GM23338 (cell line): ENCODE measurements around the gene TSPAN1. TPM values are rescaled to one million over a fixed set of nuclear protein-coding genes. Genes with fewer than 3 reads are reported as not detected.
A peak's percentile ranks its signal among the peaks of the same experiment; 100 is the strongest.

Experiments
- ATAC-seq: fragments of 200-7000 bp; cut with Tn5 transposase; 3 replicates; pipeline ENCODE4 v1.9.1; 2020
- DNase-seq: peaks from one replicate; pipeline ENCODE4 v3.0.0-alpha.2; 2015; ENCODE audit warnings: low spot score
- H2AFZ ChIP-seq: fragments of 200-600 bp; sonication (generic); 2 replicates; pipeline ENCODE4 v1.8.0; 2016; ENCODE audit warnings: antibody characterized with exemption, mild to moderate bottlenecking, moderate library complexity
- H3F3A ChIP-seq: fragments of 200-600 bp; sonication (generic); replicated peaks from 2 replicates; pipeline ENCODE4 v1.8.0; 2017; ENCODE audit warnings: antibody characterized with exemption, mixed run types, low read depth
- H3K27ac ChIP-seq: fragments of 200-600 bp; sonication (generic); 2 replicates; pipeline ENCODE4 v1.6.1; 2016; ENCODE audit warnings: low read depth
- H3K27me3 ChIP-seq: fragments of 200-600 bp; sonication (generic); 2 replicates; pipeline ENCODE4 v1.8.0; 2016; ENCODE audit warnings: mild to moderate bottlenecking, mixed run types, moderate library complexity; ENCODE audit not compliant: insufficient read depth
- H3K36me3 ChIP-seq: fragments of 200-600 bp; sonication (generic); 2 replicates; pipeline ENCODE4 v1.8.0; 2016; ENCODE audit warnings: mild to moderate bottlenecking; ENCODE audit not compliant: insufficient read depth
- H3K4me1 ChIP-seq: fragments of 200-600 bp; sonication (generic); 2 replicates; pipeline ENCODE4 v1.8.0; 2016; ENCODE audit warnings: mild to moderate bottlenecking, moderate library complexity; ENCODE audit not compliant: insufficient read depth
- H3K4me2 ChIP-seq: fragments of 200-600 bp; sonication (generic); 2 replicates; pipeline ENCODE4 v1.7.1; 2017; ENCODE audit warnings: mixed run types
- H3K4me3 ChIP-seq: fragments of 200-600 bp; sonication (generic); 2 replicates; pipeline ENCODE4 v1.6.1; 2016; ENCODE audit warnings: mixed run types
- H3K79me2 ChIP-seq: fragments of 200-600 bp; sonication (generic); replicated peaks from 2 replicates; pipeline ENCODE4 v1.8.0; 2017; ENCODE audit warnings: mild to moderate bottlenecking; ENCODE audit not compliant: insufficient read depth
- H3K9me2 ChIP-seq: fragments of 200-600 bp; sonication (generic); 2 replicates; pipeline ENCODE4 v1.8.0; 2017; ENCODE audit not compliant: insufficient read depth
- H4K20me1 ChIP-seq: fragments of 200-600 bp; sonication (generic); replicated peaks from 2 replicates; pipeline ENCODE4 v1.8.0; 2017; ENCODE audit warnings: mild to moderate bottlenecking; ENCODE audit not compliant: insufficient read depth
- H3K27ac Mint-ChIP-seq: 2 replicates; pipeline ENCODE4 v1.8.0; 2020; ENCODE audit warnings: inconsistent platforms, mild to moderate bottlenecking, moderate library complexity, mixed read lengths
- H3K27me3 Mint-ChIP-seq: 3 replicates; pipeline ENCODE4 v1.8.0; 2022; ENCODE audit warnings: low read depth, mild to moderate bottlenecking, moderate library complexity, mixed read lengths, inconsistent platforms; ENCODE audit not compliant: insufficient read depth, poor library complexity
- H3K36me3 Mint-ChIP-seq: 3 replicates; pipeline ENCODE4 v1.8.0; 2021; ENCODE audit warnings: low read depth, mild to moderate bottlenecking, inconsistent platforms, moderate library complexity, mixed read lengths
- H3K4me1 Mint-ChIP-seq: 3 replicates; pipeline ENCODE4 v1.8.0; 2020; ENCODE audit warnings: mild to moderate bottlenecking, inconsistent platforms, mixed read lengths
- H3K4me3 Mint-ChIP-seq: 3 replicates; pipeline ENCODE4 v1.8.0; 2021; ENCODE audit warnings: moderate library complexity, mild to moderate bottlenecking, inconsistent platforms, mixed read lengths
- H3K9me3 Mint-ChIP-seq: 3 replicates; pipeline ENCODE4 v1.8.0; 2020; ENCODE audit warnings: moderate library complexity, mild to moderate bottlenecking, inconsistent platforms, mixed read lengths
- CREB1 ChIP-seq: fragments of 250-450 bp; sonication (Bioruptor Pico); IDR thresholded peaks from 2 replicates; pipeline ENCODE4 v1.5.0; 2020; ENCODE audit warnings: low read depth, mild to moderate bottlenecking, moderate library complexity
- EZH2 ChIP-seq: fragments of 200-600 bp; sonication (generic); IDR thresholded peaks from one replicate; pipeline ENCODE4 v1.8.0; 2017; ENCODE audit warnings: antibody characterized with exemption, mild to moderate bottlenecking, low read depth; ENCODE audit not compliant: unreplicated experiment
- EZH2phosphoT487 ChIP-seq: fragments of 200-600 bp; sonication (generic); IDR thresholded peaks from one replicate; pipeline ENCODE4 v1.8.1; 2018; ENCODE audit warnings: antibody characterized with exemption; ENCODE audit not compliant: unreplicated experiment
- NANOG ChIP-seq: IDR thresholded peaks from 2 replicates; pipeline ENCODE4 v1.6.1; 2016; ENCODE audit warnings: antibody characterized with exemption, borderline replicate concordance
- STAT1 ChIP-seq: IDR thresholded peaks from one replicate; pipeline ENCODE4 v1.6.1; 2016; ENCODE audit warnings: antibody characterized with exemption; ENCODE audit not compliant: unreplicated experiment
- ZNF114 ChIP-seq: fragments of 250-450 bp; sonication (Bioruptor Pico); IDR thresholded peaks from 2 replicates; pipeline ENCODE4 v1.5.0; 2020; ENCODE audit warnings: mild to moderate bottlenecking, moderate library complexity
- ZNF331 ChIP-seq: fragments of 250-450 bp; sonication (Bioruptor Pico); IDR thresholded peaks from 2 replicates; pipeline ENCODE4 v1.5.0; 2020; ENCODE audit warnings: low read depth, mild to moderate bottlenecking, moderate library complexity
- polyA plus RNA-seq: library from polyadenylated mRNA; unstranded; fragments of >200 nt; fragmentation: Nextera tagmentation; extraction: Ambion mirVana; gene quantifications from 2 replicates; pipeline ENCODE4 v1.2.1, GENCODE V29; 2016
- total RNA-seq: library from RNA; depleted of rRNA; stranded (reverse); fragments of >200 nt; shearing (Covaris generic); gene quantifications from 2 replicates; pipeline ENCODE4 v1.2.3, GENCODE V29; 2014
- TF ChIP-seq, protein P1 (sequence below), 2 experiments: fragments of 200-600 bp in 1 of 2; sonication (generic) in 1 of 2; conservative IDR thresholded peaks; 2 replicates each; pipeline versions ENCODE4 v1.5.1 to v1.6.1; 2016 to 2017; ENCODE audit warnings: antibody characterized with exemption in 2 of 2, low read depth in 2 of 2, mild to moderate bottlenecking in 2 of 2, moderate library complexity in 1 of 2
- TF ChIP-seq, protein P2 (sequence below): IDR thresholded peaks from one replicate; pipeline ENCODE4 v1.6.1; 2018; ENCODE audit warnings: antibody characterized with exemption; ENCODE audit not compliant: unreplicated experiment
- TF ChIP-seq, protein P3 (sequence below): IDR thresholded peaks from 2 replicates; pipeline ENCODE4 v1.6.1; 2016; ENCODE audit warnings: antibody characterized with exemption

TSPAN1 gene
- total and polyA plus RNA-seq, 2 experiments from 2014 or later = not detected

- H3K9me3 Mint-ChIP-seq = no peaks in the 10 kb centered on the region
- Histone ChIP-seq H2AFZ (peak overlapping the region; percentile 8; the same call in 1 of the 2 replicates), H3F3A (no peaks in the 10 kb centered on the region), H3K4me1 (no peaks in the 10 kb centered on the region; the same call in none of the 2 replicates), H3K4me2 (no peak overlapping the region), H3K27ac (no peak overlapping the region), H3K79me2 (no peaks in the 10 kb centered on the region), H3K9me2 (0 out of 2 replicates have a peak, but pooled peaks cover 3% of the 10 kb centered on the region), H3K36me3 (no peaks in the 10 kb centered on the region), H3K4me3 (no peak overlapping the region), H3K27me3 (no peaks in the 10 kb centered on the region), H4K20me1 (no peaks in the 10 kb centered on the region)
- H3K4me3 Mint-ChIP-seq = no peak overlapping the region
- no peak overlapping the region for H3K27ac Mint-ChIP-seq
- DNase-seq (no peak), ATAC-seq (no peak; the same call in 1 of the 3 replicates)
- H3K4me1 Mint-ChIP-seq = peaks cover 7% of the 10 kb centered on the region
- no peaks in the 10 kb centered on the region for H3K36me3 Mint-ChIP-seq
- H3K27me3 Mint-ChIP-seq = peaks cover 6% of the 10 kb centered on the region
- TF ChIP-seq, protein P1, sequence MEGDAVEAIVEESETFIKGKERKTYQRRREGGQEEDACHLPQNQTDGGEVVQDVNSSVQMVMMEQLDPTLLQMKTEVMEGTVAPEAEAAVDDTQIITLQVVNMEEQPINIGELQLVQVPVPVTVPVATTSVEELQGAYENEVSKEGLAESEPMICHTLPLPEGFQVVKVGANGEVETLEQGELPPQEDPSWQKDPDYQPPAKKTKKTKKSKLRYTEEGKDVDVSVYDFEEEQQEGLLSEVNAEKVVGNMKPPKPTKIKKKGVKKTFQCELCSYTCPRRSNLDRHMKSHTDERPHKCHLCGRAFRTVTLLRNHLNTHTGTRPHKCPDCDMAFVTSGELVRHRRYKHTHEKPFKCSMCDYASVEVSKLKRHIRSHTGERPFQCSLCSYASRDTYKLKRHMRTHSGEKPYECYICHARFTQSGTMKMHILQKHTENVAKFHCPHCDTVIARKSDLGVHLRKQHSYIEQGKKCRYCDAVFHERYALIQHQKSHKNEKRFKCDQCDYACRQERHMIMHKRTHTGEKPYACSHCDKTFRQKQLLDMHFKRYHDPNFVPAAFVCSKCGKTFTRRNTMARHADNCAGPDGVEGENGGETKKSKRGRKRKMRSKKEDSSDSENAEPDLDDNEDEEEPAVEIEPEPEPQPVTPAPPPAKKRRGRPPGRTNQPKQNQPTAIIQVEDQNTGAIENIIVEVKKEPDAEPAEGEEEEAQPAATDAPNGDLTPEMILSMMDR (conservative IDR thresholded peaks at IDR 0.05; ENCODE audit: low read depth in 2 of 2) = no peak
- TF ChIP-seq ZNF114 (CRISPR knock-in tag) (no peak), EZH2phosphoT487 (no peak), CREB1 (no peak)
- TF ChIP-seq, protein P2, sequence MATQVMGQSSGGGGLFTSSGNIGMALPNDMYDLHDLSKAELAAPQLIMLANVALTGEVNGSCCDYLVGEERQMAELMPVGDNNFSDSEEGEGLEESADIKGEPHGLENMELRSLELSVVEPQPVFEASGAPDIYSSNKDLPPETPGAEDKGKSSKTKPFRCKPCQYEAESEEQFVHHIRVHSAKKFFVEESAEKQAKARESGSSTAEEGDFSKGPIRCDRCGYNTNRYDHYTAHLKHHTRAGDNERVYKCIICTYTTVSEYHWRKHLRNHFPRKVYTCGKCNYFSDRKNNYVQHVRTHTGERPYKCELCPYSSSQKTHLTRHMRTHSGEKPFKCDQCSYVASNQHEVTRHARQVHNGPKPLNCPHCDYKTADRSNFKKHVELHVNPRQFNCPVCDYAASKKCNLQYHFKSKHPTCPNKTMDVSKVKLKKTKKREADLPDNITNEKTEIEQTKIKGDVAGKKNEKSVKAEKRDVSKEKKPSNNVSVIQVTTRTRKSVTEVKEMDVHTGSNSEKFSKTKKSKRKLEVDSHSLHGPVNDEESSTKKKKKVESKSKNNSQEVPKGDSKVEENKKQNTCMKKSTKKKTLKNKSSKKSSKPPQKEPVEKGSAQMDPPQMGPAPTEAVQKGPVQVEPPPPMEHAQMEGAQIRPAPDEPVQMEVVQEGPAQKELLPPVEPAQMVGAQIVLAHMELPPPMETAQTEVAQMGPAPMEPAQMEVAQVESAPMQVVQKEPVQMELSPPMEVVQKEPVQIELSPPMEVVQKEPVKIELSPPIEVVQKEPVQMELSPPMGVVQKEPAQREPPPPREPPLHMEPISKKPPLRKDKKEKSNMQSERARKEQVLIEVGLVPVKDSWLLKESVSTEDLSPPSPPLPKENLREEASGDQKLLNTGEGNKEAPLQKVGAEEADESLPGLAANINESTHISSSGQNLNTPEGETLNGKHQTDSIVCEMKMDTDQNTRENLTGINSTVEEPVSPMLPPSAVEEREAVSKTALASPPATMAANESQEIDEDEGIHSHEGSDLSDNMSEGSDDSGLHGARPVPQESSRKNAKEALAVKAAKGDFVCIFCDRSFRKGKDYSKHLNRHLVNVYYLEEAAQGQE = no peak
Observed at GRCh38 chr1:46148318-46148717, 26.6 kb upstream of the TSPAN1 start.

DNA sequence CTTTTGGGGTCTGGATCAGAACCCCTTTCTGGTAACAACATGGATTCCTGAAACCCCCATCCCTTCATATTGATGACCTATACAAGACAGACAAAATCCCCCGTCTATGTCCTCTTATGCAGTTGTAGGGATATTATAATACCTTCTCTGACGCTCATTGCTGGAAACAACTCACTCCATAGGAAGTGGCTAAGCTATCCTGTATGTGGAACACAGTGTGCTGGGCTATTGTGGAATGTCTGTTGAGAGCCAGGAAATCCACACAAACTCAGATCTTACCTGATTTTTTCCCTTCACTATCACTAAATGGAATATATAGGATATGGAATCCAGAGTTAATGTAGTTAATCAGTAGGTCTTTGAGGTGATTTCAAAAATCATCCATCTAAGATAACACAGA lies 24.8 kb upstream of the TSPAN1 start:
- no peaks in the 10 kb centered on the region for H3F3A ChIP-seq
- H3K79me2 ChIP-seq = no peaks in the 10 kb centered on the region
- peaks cover 6% of the 10 kb centered on the region for H3K27me3 Mint-ChIP-seq
- H3K4me1 ChIP-seq = no peaks in the 10 kb centered on the region; the same call in none of the 2 replicates
- no peaks in the 10 kb centered on the region for H3K36me3 Mint-ChIP-seq
- H3K36me3 ChIP-seq = no peaks in the 10 kb centered on the region
- ATAC-seq (no peak), DNase-seq (no peak)
- no peak overlapping the region for H2AFZ ChIP-seq
- no peaks in the 10 kb centered on the region for H4K20me1 ChIP-seq
- H3K4me2 ChIP-seq = no peak overlapping the region
- TF ChIP-seq, protein P1 (conservative IDR thresholded peaks at IDR 0.05; ENCODE audit: low read depth in 2 of 2) = no peak
- no peak for TF ChIP-seq EZH2
- TF ChIP-seq EZH2phosphoT487 = no peak
- no peak for TF ChIP-seq CREB1
- no peak for TF ChIP-seq ZNF331 (CRISPR knock-in tag)
- TF ChIP-seq STAT1 = no peak
- TF ChIP-seq ZNF114 (CRISPR knock-in tag) = no peak
- TF ChIP-seq, protein P3, sequence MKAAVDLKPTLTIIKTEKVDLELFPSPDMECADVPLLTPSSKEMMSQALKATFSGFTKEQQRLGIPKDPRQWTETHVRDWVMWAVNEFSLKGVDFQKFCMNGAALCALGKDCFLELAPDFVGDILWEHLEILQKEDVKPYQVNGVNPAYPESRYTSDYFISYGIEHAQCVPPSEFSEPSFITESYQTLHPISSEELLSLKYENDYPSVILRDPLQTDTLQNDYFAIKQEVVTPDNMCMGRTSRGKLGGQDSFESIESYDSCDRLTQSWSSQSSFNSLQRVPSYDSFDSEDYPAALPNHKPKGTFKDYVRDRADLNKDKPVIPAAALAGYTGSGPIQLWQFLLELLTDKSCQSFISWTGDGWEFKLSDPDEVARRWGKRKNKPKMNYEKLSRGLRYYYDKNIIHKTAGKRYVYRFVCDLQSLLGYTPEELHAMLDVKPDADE = no peak
- no peak for TF ChIP-seq NANOG
- no peak overlapping the region for H3K27ac ChIP-seq
- no peak overlapping the region for H3K27ac Mint-ChIP-seq
- H3K4me1 Mint-ChIP-seq = peaks cover 7% of the 10 kb centered on the region
- H3K9me2 ChIP-seq = 0 out of 2 replicates have a peak, but pooled peaks cover 3% of the 10 kb centered on the region
- no peaks in the 10 kb centered on the region for H3K27me3 ChIP-seq
- no peak overlapping the region for H3K4me3 ChIP-seq
- H3K9me3 Mint-ChIP-seq = no peaks in the 10 kb centered on the region
- no peak overlapping the region for H3K4me3 Mint-ChIP-seq
